ENCODE results near the gene ASPHD1.

- TF ChIP-seq, protein P1, sequence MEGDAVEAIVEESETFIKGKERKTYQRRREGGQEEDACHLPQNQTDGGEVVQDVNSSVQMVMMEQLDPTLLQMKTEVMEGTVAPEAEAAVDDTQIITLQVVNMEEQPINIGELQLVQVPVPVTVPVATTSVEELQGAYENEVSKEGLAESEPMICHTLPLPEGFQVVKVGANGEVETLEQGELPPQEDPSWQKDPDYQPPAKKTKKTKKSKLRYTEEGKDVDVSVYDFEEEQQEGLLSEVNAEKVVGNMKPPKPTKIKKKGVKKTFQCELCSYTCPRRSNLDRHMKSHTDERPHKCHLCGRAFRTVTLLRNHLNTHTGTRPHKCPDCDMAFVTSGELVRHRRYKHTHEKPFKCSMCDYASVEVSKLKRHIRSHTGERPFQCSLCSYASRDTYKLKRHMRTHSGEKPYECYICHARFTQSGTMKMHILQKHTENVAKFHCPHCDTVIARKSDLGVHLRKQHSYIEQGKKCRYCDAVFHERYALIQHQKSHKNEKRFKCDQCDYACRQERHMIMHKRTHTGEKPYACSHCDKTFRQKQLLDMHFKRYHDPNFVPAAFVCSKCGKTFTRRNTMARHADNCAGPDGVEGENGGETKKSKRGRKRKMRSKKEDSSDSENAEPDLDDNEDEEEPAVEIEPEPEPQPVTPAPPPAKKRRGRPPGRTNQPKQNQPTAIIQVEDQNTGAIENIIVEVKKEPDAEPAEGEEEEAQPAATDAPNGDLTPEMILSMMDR (IDR thresholded peaks at IDR 0.05): no peak
- TF ChIP-seq POLR2A (IDR thresholded peaks at IDR 0.05): no peak
Observed at GRCh38 chr16:29922986-29923501, 22.8 kb downstream of the ASPHD1 start.

All from lower leg skin (tissue), 3 donors.